H1 (cell line): ENCODE results near the gene PUS7L.

Source experiments
- CTCF ChIP-seq, 3 experiments: IDR thresholded peaks; 1 replicate in 2 of 3; 2 replicates in 1 of 3; pipeline versions ENCODE4 v1.5.1 to v1.6.1; 2011; ENCODE audit warnings: low read length in 3 of 3, mild to moderate bottlenecking in 3 of 3, inconsistent platforms in 2 of 3, low read depth in 1 of 3, moderate library complexity in 1 of 3; ENCODE audit not compliant: insufficient read depth in 1 of 3; ENCODE audit errors: control extremely low read depth in 1 of 3
- GABPA ChIP-seq: IDR thresholded peaks from 2 replicates; pipeline ENCODE4 v1.6.1; 2011; ENCODE audit warnings: mild to moderate bottlenecking, low read length, moderate library complexity, borderline replicate concordance; ENCODE audit not compliant: insufficient read depth
- JUN ChIP-seq: IDR thresholded peaks from 2 replicates; pipeline ENCODE4 v1.6.1; 2011; ENCODE audit warnings: low read depth, mild to moderate bottlenecking, improper control_type of control experiment, low read length
- RBBP5 ChIP-seq: IDR thresholded peaks from 2 replicates; pipeline ENCODE4 v1.7.1; 2012; ENCODE audit warnings: low read depth, mild to moderate bottlenecking, inconsistent platforms, low read length, moderate library complexity, borderline replicate concordance

- no peak for TF ChIP-seq RBBP5
- no peak for TF ChIP-seq CTCF (IDR thresholded peaks at IDR 0.05; ENCODE audit: control extremely low read depth in 1 of 3, insufficient read depth in 1 of 3, low read depth in 1 of 3, low read length in 3 of 3)
- TF ChIP-seq JUN = no peak
- no peak for TF ChIP-seq GABPA
These were observed 83.3 kb downstream of the PUS7L start for GRCh38 chr12:43675048-43675904.
